NAMALWA (cell line): ENCODE measurements around the gene ARHGAP45.

Source experiments
- DNase-seq: peaks from one replicate; pipeline ENCODE4 v3.0.0-alpha.2; 2015; ENCODE audit warnings: low spot score

Gene ARHGAP45

DNA sequence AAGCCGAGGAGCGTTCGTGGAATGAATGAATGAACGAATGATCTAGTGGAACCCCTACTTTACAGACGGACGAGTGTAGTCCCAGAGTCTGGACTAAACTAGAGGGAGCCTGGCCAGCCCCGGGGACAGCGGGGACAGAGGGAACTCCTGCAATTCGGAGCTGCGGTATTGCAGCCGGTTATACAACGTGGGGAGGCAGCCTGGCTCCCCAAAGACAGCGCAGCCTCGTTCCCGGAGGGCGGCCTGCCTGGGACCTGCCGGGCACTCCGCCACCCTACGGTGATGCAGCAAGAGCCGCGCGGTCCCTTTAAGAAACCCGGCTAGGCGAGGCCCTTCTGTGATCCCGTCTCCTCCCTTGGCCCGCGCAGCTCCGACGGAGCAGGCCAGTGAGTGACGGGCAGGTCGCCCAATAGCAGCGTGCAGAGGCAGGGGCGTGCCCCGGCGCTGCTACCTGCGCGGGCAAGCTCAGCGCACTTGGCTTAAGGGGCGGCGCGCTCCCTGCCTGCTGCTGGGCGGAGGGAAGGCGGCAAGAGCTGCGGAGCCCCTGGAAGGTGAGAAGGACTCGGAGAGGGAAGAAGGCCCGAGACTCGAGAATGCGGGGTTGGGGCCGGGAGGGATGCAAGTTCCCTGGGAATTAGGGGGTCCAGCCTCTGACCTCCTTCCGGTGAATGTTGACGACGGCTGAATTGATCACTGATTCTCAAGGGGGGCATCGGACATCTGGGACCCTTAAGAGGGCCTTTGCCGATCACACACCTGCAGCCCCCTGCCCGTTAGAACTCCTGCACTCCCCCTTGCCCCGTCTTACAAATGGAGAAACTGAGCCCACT is 27.1 kb upstream of the ARHGAP45 start, which contains the start of gene ABCA7:
Gene ABCA7, plus strand, starts transcription at position 462 of the 830 bp plus-strand sequence. CDS start 1,255 bp downstream, outside the sequence.
- peak; percentile 98 for DNase-seq

DNA sequence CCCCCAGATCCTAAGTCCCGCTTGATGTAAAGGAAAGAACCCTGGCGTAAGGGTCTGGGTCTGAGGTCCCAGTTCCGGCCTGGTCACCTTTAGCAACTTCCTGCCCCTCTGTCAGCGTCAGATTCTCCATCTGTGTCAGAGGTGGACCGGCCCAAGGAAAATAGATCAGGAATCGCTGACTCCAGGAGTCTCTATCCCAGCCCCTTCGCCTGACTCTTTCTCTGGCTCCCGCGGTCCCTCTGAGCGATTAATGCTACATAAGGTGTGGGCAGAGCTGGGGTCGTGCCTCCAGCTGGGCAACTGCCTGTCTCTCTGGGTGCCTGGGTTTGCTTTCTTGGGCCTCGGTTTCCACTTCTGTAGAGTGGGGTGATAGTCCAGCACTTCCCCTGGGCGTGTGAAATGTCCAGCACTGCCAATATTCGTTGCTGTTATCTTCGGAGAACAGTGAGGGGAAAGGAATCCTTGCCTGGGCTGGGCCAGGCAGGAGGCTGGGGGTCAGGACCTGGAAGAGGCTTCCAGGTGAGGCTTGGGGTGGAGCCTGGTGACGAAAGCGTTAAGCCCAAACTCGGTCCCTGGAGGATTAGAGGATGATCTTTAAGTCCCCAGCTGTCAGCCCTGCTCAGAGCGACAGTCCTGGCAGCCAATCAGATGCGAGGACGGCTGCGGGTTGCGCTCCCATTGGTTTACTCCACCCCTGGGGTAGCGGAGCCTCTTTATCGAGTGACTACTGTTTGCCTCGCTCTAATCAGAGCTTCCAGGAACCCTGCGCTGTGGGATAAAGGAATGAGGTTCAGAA is 26.3 kb upstream of the ARHGAP45 start:
- peak; percentile 97 for DNase-seq

DNA sequence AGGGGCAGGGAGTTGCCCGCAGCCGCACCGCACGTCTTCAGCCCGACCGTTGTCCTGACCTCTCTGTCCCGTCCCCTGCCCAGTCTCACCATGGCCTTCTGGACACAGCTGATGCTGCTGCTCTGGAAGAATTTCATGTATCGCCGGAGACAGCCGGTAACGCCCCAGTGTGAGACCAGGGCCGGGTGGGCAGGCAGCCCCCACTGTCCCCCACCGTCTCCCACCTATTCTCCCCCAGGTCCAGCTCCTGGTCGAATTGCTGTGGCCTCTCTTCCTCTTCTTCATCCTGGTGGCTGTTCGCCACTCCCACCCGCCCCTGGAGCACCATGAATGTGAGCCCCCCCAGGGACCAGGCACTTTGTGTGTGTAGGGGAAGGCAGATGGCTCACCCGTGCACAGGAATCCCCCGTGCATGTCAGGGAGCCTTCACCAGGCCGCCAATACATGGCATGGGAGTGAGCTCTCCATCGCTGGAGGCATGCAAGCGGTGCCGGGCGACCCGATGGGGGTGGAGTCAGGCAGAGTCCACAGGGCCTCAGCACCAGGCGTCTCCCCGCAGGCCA is 25.6 kb upstream of the ARHGAP45 start:
- peak; percentile 31 for DNase-seq

DNA sequence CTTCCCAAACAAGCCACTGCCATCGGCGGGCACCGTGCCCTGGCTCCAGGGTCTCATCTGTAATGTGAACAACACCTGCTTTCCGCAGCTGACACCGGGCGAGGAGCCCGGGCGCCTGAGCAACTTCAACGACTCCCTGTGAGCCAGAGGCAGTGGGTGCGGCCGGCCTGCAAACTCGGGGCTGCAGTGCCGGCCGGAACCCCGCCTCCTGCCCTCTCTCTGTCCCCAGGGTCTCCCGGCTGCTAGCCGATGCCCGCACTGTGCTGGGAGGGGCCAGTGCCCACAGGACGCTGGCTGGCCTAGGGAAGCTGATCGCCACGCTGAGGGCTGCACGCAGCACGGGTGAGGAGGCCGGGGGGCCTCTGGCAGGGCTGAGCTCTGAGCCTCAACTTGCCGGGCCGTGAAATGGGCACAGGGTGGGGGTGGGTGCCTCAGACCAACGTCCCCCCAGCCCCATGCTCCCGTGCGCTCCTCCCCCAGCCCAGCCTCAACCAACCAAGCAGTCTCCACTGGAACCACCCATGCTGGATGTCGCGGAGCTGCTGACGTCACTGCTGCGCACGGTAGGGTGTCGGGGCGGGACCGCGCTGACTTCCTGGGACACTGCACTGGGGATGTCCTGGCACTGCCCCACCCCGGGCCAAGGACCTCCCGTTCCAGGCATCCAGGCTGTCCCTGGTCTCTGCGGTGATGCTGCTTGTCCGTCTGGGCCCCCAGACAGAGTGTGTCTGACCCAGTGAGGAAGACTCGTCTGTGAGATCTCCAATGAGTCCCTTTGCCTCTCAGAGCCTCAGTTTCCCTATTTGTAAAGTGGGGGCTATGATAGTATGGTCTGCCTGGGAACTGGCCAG is 24.9 kb upstream of the ARHGAP45 start:
- no peak for DNase-seq

DNA sequence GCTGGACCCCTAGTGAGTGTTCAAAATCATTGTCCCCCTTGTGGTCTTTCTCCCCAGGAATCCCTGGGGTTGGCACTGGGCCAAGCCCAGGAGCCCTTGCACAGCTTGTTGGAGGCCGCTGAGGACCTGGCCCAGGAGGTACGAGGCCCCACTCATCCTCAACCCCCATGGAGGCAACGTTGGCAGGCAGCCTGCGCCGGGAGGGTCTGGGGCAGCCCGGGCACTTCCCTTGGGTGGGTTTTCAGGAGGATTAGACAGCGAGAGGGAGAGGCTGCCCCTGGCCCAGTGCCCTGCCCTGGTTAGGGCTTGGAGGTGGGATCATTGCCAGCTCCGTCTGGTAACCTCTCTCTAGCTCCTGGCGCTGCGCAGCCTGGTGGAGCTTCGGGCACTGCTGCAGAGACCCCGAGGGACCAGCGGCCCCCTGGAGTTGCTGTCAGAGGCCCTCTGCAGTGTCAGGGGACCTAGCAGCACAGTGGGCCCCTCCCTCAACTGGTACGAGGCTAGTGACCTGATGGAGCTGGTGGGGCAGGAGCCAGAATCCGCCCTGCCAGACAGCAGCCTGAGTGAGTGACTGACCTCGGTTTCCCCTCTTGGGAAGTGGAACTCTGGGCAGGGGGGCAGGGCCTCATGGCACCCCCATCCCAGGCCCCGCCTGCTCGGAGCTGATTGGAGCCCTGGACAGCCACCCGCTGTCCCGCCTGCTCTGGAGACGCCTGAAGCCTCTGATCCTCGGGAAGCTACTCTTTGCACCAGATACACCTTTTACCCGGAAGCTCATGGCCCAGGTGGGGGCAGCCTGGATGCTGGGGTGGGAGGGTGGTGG is 24.1 kb upstream of the ARHGAP45 start:
- DNase-seq: no peak

DNA sequence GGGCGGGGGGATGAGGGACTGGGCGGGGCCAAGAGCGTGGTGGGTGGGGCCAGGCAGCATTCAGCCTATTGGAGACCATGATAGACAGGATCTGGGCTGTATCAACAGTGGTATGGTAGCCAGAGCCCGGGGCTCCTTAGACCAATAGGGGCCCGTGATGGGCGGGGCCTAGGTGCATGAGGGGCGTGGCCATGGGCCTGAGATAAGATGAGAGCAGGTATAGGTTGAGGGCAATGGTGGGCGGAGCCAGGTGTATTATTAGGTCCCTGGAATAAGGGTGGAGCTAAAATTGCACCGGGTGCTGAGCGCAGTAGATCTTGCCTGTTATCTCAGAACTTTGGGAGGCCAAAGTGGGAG is 21.7 kb upstream of the ARHGAP45 start:
- DNase-seq: peak; percentile 100

DNA sequence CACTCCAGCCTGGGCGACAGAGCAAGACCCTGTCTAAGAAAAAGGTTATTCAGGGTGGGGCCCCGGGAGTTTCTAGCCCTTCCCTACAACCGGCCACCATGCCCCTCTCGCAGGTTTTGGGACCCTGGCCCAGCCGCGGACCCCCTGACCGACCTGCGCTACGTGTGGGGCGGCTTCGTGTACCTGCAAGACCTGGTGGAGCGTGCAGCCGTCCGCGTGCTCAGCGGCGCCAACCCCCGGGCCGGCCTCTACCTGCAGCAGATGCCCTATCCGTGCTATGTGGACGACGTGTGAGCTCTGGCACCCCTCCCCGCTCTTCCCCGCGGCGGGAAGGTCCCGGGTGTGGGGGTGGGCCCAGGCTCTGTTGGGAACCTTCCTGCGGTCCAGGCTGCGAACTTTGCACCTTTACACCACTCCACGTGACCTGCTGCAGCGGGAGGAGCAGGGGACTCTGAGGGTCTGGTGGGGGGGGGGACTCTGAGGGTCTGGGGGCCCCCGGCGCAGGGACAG is 20.8 kb upstream of the ARHGAP45 start:
- no peak for DNase-seq

DNA sequence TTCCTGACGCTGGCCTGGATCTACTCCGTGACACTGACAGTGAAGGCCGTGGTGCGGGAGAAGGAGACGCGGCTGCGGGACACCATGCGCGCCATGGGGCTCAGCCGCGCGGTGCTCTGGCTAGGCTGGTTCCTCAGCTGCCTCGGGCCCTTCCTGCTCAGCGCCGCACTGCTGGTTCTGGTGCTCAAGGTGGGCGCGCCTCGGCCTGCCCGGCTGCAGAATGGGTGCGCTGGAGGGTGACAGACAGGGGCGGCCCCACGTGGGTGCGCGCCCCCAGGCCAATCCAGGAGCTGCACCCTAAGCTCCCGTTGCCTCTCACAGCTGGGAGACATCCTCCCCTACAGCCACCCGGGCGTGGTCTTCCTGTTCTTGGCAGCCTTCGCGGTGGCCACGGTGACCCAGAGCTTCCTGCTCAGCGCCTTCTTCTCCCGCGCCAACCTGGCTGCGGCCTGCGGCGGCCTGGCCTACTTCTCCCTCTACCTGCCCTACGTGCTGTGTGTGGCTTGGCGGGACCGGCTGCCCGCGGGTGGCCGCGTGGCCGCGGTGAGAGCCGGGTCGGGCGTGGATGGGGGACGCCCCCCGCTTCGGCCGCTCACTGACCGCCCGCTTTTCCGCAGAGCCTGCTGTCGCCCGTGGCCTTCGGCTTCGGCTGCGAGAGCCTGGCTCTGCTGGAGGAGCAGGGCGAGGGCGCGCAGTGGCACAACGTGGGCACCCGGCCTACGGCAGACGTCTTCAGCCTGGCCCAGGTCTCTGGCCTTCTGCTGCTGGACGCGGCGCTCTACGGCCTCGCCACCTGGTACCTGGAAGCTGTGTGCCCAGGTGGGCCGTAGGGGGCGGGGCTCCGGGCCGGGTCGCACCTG is 19.9 kb upstream of the ARHGAP45 start:
- DNase-seq: no peak

DNA sequence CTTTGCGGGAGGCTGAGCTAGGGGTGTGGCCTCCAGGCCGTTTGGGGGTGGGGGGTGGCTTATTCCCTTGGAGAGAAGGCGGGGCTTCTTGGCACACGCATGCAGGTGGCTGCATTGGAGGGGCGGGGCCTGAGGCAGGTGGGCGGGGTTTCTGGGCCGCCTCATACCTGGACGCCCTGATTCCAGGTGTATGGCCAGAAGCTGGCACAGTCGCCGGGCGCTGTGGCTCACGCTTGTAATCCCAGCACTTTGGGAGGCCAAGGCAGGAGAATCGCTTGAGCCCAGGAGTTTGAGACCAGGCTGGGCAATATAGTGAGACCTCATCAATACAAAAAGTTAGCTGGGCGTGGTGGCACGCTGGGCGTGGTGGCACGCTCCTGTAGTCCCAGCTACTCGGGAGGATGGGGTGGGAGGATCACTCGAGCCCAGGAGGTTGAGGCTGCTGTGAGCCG is 19.2 kb upstream of the ARHGAP45 start:
- DNase-seq: no peak

DNA sequence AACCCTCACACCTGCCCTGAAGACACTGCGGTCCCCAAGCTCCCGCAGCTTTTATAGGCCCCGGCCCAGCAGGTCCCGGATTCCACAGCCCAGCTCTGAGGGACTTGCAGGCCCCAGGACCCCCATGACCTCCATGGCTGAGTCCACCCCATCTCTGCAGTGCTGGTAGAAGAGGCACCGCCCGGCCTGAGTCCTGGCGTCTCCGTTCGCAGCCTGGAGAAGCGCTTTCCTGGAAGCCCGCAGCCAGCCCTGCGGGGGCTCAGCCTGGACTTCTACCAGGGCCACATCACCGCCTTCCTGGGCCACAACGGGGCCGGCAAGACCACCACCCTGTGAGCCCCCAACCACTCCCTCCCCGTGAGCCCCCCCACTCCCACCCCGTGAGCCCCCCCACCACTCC is 17.9 kb upstream of the ARHGAP45 start:
- DNase-seq: no peak

DNA sequence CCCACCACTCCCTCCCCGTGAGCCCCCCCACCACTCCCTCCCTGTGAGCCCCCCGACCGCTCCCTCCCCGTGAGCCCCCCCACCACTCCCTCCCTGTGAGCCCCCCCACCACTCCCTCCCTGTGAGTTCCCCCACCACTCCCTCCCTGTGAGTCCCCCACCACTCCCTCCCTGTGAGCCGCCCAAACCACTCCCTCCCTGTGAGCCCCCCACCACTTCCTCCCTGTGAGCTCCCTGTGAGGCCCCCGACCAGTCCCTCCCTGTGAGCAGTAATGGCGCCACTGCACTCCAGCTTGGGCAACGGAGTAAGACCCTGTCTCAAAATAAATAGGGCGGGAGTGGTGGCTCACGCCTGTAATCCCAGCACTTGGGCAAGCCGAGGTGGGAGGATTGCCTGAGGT is 17.2 kb upstream of the ARHGAP45 start:
- no peak for DNase-seq

DNA sequence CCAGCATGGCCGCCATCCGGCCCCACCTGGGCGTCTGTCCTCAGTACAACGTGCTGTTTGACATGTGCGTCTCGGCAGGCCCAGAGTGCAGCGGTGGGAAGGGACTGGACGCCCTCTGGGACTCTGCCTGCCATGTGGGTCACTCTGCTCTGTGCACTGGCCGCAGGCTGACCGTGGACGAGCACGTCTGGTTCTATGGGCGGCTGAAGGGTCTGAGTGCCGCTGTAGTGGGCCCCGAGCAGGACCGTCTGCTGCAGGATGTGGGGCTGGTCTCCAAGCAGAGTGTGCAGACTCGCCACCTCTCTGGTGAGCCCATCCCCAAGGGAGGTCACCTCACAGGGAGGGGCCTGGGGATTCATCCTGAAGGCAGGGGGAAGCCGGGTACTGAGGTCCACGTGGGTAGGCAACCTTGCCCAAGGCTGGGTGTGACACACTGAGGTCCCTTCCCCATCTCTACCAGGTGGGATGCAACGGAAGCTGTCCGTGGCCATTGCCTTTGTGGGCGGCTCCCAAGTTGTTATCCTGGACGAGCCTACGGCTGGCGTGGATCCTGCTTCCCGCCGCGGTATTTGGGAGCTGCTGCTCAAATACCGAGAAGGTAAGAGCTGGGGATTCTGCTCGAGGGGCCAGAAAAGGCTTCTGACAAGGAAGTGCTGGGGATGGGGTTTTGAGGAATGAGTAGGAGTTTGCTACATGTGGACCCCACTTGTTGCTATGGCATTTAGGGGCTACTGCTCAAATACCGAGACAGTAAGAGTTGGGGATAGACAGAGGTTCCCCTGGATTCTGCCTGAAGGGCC is 15.8 kb upstream of the ARHGAP45 start:
- no peak for DNase-seq

DNA sequence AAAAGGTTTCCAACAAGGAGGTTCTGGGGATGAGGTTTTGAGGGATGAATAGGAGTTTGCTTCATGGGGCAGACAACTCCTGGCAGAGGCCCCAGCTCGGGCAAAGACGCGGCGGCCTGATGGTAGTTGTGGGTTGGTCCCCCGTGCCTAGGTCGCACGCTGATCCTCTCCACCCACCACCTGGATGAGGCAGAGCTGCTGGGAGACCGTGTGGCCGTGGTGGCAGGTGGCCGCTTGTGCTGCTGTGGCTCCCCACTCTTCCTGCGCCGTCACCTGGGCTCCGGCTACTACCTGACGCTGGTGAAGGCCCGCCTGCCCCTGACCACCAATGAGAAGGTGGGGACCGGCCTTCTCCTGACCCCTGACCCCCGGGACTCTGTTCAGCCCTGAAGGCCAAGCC is 15.2 kb upstream of the ARHGAP45 start:
- DNase-seq: no peak

DNA sequence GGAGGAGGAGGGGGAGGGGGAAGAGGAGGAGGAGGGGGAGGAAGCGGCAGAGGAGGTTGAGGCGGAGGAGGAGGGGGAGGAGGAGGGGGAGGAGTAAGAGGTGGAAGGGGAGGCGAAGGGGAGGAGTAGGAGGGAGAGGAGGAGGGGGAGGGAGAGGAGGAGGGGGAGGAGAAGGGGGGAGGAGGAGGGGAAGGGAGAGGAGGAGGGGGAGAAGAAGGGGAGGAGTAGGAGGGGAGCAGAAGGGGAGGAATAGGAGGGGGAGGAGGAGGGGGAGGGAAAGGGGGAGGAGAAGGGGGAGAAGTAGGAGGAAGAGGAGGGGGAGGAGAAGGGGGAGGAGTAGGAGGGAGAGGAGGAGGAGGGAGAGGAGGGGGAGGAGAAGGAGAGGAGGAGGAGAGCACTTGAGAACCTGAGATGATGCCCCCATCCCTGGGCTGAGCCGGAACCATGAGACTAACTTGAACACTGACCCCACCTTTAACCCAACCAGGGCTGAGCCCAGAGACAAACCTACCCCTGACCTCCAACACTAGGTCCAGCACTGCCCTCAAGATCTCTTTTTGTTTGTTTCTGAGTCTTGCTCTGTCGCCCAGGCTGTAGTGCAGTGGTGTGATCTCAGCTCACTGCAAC is 14.5 kb upstream of the ARHGAP45 start:
- no peak for DNase-seq

DNA sequence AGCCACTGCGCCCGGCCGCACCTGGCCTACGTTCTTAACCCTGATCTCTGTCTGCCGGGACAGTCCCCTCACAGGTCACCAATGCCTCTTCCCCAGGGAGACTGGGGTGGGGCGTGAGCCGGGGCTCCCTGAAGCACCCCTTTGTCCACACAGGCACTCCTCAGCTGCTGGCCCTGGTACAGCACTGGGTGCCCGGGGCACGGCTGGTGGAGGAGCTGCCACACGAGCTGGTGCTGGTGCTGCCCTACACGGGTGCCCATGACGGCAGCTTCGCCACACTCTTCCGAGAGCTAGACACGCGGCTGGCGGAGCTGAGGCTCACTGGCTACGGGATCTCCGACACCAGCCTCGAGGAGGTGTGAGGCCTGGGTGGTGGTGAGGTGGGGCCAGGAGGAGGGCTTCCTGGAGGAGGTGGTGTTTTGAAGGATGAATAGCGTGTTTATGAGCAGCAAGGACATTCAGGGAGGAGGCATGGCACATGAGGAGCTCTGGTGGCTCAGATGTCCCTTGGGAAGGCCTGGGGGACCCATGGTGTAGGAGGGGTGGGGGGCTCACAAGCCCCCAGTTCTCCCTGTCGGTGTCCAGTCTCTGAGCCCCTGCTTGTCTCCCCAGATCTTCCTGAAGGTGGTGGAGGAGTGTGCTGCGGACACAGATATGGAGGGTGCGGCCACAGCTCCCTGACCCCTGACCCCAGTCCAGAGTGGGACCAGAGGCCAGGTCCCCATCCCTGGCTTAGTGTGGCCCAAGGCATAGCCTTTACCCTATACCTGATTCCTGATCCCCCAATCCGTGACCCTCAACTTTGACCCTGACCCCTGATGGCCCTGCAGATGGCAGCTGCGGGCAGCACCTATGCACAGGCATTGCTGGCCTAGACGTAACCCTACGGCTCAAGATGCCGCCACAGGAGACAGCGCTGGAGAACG is 13.5 kb upstream of the ARHGAP45 start:
- no peak for DNase-seq

DNA sequence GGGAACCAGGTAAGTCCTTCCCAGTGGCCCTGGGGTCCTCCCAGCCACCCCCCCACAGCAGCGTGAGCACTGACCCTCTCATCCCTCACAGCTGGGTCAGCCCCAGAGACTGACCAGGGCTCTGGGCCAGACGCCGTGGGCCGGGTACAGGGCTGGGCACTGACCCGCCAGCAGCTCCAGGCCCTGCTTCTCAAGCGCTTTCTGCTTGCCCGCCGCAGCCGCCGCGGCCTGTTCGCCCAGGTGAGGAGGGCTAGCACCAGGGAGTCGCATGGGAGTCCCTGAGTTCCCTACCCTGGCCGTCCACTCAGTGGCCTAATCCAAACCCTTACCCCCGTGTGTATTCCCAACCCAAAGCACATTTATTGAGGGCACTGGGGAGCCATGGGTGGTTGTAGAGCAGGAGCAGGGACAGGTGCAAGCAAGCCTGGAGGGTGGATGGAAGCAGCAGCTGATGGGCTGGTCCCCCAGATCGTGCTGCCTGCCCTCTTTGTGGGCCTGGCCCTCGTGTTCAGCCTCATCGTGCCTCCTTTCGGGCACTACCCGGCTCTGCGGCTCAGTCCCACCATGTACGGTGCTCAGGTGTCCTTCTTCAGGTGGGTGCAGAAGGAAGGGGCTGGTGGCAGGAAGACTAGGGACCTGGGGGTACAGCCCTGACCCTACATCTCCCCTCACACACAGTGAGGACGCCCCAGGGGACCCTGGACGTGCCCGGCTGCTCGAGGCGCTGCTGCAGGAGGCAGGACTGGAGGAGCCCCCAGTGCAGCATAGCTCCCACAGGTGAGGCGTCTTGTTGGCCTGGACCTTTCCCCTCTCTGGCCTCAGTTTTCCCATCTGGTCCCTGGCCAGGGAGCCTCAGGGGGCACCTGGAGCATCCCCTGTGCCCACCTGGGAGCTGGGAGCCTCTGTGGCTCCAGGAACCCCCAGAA is 12.6 kb upstream of the ARHGAP45 start:
- DNase-seq: no peak
